ENCODE data around the gene PIKFYVE. TPM values are rescaled to one million over a fixed set of nuclear protein-coding genes. Genes with fewer than 3 reads are reported as not detected.
"Not testable (repeated sequence)": the region's sequence is repeated elsewhere in the genome, so short reads cannot be mapped to it uniquely, and the experiment has no call there.

Gene PIKFYVE
- total and polyA plus RNA-seq, 4 donors: 5.7 to 46.9 (median 17.3) TPM

DNA sequence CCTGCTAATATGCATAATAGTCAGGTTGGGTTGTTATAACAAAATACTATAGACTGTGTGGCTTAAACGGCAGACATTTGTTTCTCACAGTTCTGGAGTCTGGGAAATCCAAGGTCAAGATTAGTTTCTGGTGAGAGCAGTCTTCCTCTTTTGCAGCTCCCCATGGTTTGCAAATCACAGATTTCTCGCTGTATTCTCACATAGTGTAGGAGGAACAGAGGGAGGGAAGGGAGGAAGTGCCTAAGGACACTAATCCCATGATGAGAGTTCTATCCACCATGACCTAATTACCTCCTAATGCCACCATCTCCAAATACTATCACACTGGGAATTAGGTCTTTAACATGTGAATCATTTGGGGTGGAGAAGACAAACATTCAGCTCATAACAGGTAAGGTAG is 120.5 kb downstream of the PIKFYVE start:
- no peak overlapping the region for H3K27ac ChIP-seq (ENCODE audit: low read depth in 1 of 2, low read length in 1 of 2)
- WGBS, 2 donors: 30 to 33% methylated on average over 2 of the region's 2 CpGs
- no peaks in the 10 kb centered on the region for H3K36me3 ChIP-seq (ENCODE audit: control insufficient read depth in 4 of 4, insufficient read depth in 4 of 4, low read length in 4 of 4)
- H3K27me3 ChIP-seq (ENCODE audit: control insufficient read depth in 3 of 3, insufficient read depth in 3 of 3, low read length in 2 of 3): no peaks in the 10 kb centered on the region
- DNase-seq: no peak
- H3K4me3 ChIP-seq: no peak overlapping the region
- H3K9ac ChIP-seq (ENCODE audit: insufficient read depth in 1 of 2, low read length in 2 of 2): no peak overlapping the region
- ATAC-seq (ENCODE audit: insufficient read depth, low FRiP score): no peak
- TF ChIP-seq, protein P1, sequence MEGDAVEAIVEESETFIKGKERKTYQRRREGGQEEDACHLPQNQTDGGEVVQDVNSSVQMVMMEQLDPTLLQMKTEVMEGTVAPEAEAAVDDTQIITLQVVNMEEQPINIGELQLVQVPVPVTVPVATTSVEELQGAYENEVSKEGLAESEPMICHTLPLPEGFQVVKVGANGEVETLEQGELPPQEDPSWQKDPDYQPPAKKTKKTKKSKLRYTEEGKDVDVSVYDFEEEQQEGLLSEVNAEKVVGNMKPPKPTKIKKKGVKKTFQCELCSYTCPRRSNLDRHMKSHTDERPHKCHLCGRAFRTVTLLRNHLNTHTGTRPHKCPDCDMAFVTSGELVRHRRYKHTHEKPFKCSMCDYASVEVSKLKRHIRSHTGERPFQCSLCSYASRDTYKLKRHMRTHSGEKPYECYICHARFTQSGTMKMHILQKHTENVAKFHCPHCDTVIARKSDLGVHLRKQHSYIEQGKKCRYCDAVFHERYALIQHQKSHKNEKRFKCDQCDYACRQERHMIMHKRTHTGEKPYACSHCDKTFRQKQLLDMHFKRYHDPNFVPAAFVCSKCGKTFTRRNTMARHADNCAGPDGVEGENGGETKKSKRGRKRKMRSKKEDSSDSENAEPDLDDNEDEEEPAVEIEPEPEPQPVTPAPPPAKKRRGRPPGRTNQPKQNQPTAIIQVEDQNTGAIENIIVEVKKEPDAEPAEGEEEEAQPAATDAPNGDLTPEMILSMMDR (IDR thresholded peaks at IDR 0.05; ENCODE audit: control extremely low read depth, extremely low read depth): no peak
- peaks cover 0 to 1% (median 0%) of the 10 kb centered on the region in 4 donors for H3K9me3 ChIP-seq (ENCODE audit: control insufficient read depth in 4 of 4, insufficient read depth in 3 of 4, low read length in 3 of 4)
- H3K4me1 ChIP-seq (ENCODE audit: control insufficient read depth in 5 of 5, insufficient read depth in 5 of 5, low read length in 5 of 5): no peaks in the 10 kb centered on the region

- 81 to 92% methylated on average over 3 of the region's 3 CpGs for WGBS, 2 donors
- no peak overlapping the region for H3K4me3 ChIP-seq
- no peaks in the 10 kb centered on the region for H3K36me3 ChIP-seq (ENCODE audit: control insufficient read depth in 4 of 4, insufficient read depth in 4 of 4, low read length in 4 of 4)
- DNase-seq: no peak
- peaks cover 0 to 11% (median 2%) of the 10 kb centered on the region in 4 donors for H3K9me3 ChIP-seq (ENCODE audit: control insufficient read depth in 4 of 4, insufficient read depth in 3 of 4, low read length in 3 of 4)
- H3K4me1 ChIP-seq (ENCODE audit: control insufficient read depth in 5 of 5, insufficient read depth in 5 of 5, low read length in 5 of 5): no peaks in the 10 kb centered on the region
- no peak for ATAC-seq (ENCODE audit: insufficient read depth, low FRiP score)
- no peaks in the 10 kb centered on the region for H3K27me3 ChIP-seq (ENCODE audit: control insufficient read depth in 3 of 3, insufficient read depth in 3 of 3, low read length in 2 of 3)
- H3K9ac ChIP-seq (ENCODE audit: insufficient read depth in 1 of 2, low read length in 2 of 2): no peak overlapping the region
- H3K27ac ChIP-seq (ENCODE audit: low read depth in 1 of 2, low read length in 1 of 2): no peak overlapping the region
- TF ChIP-seq, protein P1 (IDR thresholded peaks at IDR 0.05; ENCODE audit: control extremely low read depth, extremely low read depth): no peak
These were observed 123.9 kb downstream of the PIKFYVE start for GRCh38 chr2:208389940-208390339.

GRCh38 chr2:208392300-208392699 is 126.2 kb downstream of the PIKFYVE start:
- no peak for DNase-seq
- TF ChIP-seq, protein P1 (IDR thresholded peaks at IDR 0.05; ENCODE audit: control extremely low read depth, extremely low read depth): no peak
- Histone ChIP-seq H3K9ac (ENCODE audit: insufficient read depth in 1 of 2, low read length in 2 of 2) (no peak overlapping the region), H3K4me1 (ENCODE audit: control insufficient read depth in 5 of 5, insufficient read depth in 5 of 5, low read length in 5 of 5) (no peaks in the 10 kb centered on the region), H3K4me3 (no peak overlapping the region), H3K36me3 (ENCODE audit: control insufficient read depth in 4 of 4, insufficient read depth in 4 of 4, low read length in 4 of 4) (no peaks in the 10 kb centered on the region), H3K27ac (ENCODE audit: low read depth in 1 of 2, low read length in 1 of 2) (no peak overlapping the region), H3K9me3 (ENCODE audit: control insufficient read depth in 4 of 4, insufficient read depth in 3 of 4, low read length in 3 of 4) (peaks cover 0 to 11% (median 2%) of the 10 kb centered on the region in 4 donors), H3K27me3 (ENCODE audit: control insufficient read depth in 3 of 3, insufficient read depth in 3 of 3, low read length in 2 of 3) (no peaks in the 10 kb centered on the region)
- 87 to 93% methylated on average over 3 of the region's 3 CpGs for WGBS, 2 donors
- no peak for ATAC-seq (ENCODE audit: insufficient read depth, low FRiP score)

- H3K4me3 ChIP-seq; H3K9ac ChIP-seq (ENCODE audit: insufficient read depth in 1 of 2, low read length in 2 of 2); H3K27ac ChIP-seq (ENCODE audit: low read depth in 1 of 2, low read length in 1 of 2); ATAC-seq (ENCODE audit: insufficient read depth, low FRiP score); H3K27me3 ChIP-seq (ENCODE audit: control insufficient read depth in 3 of 3, insufficient read depth in 3 of 3, low read length in 2 of 3); H3K36me3 ChIP-seq (ENCODE audit: control insufficient read depth in 4 of 4, insufficient read depth in 4 of 4, low read length in 4 of 4); H3K4me1 ChIP-seq (ENCODE audit: control insufficient read depth in 5 of 5, insufficient read depth in 5 of 5, low read length in 5 of 5); DNase-seq: not testable (repeated sequence)
- WGBS, 2 donors: 95% methylated on average over 4 of the region's 4 CpGs
- peaks cover 0 to 11% (median 2%) of the 10 kb centered on the region in 4 donors for H3K9me3 ChIP-seq (ENCODE audit: control insufficient read depth in 4 of 4, insufficient read depth in 3 of 4, low read length in 3 of 4)
These were observed 130.7 kb downstream of the PIKFYVE start for GRCh38 chr2:208396796-208397195.
